HCT116 (cell line): ENCODE results near the gene GBP6.

Experiments used
- CTCF ChIP-seq, 3 experiments: fragments of 200-600 bp in 1 of 3; sonication (generic) in 1 of 3; IDR thresholded peaks in 2 of 3; conservative IDR thresholded peaks in 1 of 3; 2 replicates each; pipeline ENCODE4 v1.5.1; 2012 to 2017; ENCODE audit warnings: low read depth in 2 of 3, low read length in 2 of 3, antibody characterized with exemption in 1 of 3, borderline replicate concordance in 1 of 3, control low read depth in 1 of 3, mild to moderate bottlenecking in 1 of 3, mixed read lengths in 1 of 3, mixed run types in 1 of 3, moderate library complexity in 1 of 3; ENCODE audit not compliant: insufficient read depth in 1 of 3
- POLR2A ChIP-seq: IDR thresholded peaks from 2 replicates; pipeline ENCODE4 v1.7.0; 2011; ENCODE audit warnings: borderline replicate concordance; ENCODE audit not compliant: insufficient read depth, insufficient read length; ENCODE audit errors: extremely low read depth

DNA sequence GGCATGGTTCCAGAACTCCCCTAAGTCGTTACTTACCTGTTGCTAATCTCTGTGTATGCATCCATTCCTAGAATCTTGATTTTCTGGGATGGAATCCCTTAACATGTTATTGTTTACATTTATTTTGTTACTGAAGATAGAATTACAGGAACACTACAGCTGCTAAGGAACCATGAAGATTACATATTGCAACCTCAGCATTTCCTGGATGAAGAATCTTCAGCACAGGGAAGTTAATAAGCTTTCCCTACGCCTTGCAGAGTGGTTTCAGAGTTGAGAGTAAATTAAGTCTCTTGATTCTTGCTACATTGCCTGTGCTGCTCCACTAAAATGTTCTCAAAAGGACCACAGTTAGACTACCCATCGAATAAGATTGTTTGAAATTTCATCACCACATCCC is 31.4 kb upstream of the GBP6 start:
- TF ChIP-seq POLR2A: no peak
- no peak for TF ChIP-seq CTCF (IDR thresholded peaks at IDR 0.05 in 2 of 3, conservative IDR thresholded peaks at IDR 0.05 in 1 of 3; ENCODE audit: borderline replicate concordance in 1 of 3, insufficient read depth in 1 of 3, low read depth in 2 of 3, low read length in 2 of 3)
